ENCODE results near the gene CHSY1.

Gene CHSY1

GRCh38 chr15:101209285-101209845 lies 42.5 kb downstream of the CHSY1 start:
- DNase-seq = no peak

- DNase-seq = no peak
These were observed 44.0 kb downstream of the CHSY1 start for GRCh38 chr15:101207867-101208288.

DNA sequence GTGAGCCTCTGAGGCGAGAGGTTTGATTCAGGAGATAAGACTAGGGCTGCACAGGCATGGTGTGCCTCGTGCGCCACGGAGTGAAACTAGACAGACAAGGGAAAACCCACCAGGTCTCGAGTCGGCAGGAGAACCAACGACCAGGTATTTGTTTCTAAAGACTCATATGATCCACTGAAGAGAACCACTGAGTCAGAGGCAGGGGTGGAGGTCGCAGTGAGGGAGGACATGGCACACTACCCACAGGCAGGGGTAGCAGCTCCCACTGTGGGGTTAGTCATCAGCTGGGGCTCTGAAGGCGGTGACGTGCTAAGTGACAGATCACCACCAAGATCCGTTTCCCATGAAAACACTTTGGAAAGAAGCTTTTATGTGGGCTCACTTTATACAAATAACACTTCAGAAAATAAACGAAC lies 45.7 kb downstream of the CHSY1 start:
- DNase-seq = no peak

GRCh38 chr15:101204739-101205535 lies 46.9 kb downstream of the CHSY1 start:
- DNase-seq = no peak

GRCh38 chr15:101203607-101204189 lies 48.1 kb downstream of the CHSY1 start:
- no peak for DNase-seq

GRCh38 chr15:101203029-101203573 lies 48.7 kb downstream of the CHSY1 start:
- DNase-seq = no peak

- no peak for DNase-seq
These were observed 50.3 kb downstream of the CHSY1 start for GRCh38 chr15:101201411-101202174.

GRCh38 chr15:101200181-101200580 lies 51.7 kb downstream of the CHSY1 start:
- DNase-seq = no peak

GRCh38 chr15:101198800-101199199 lies 53.0 kb downstream of the CHSY1 start:
- DNase-seq = no peak

- DNase-seq = no peak
These were observed 53.7 kb downstream of the CHSY1 start for GRCh38 chr15:101198031-101198575.

GRCh38 chr15:101194546-101195125 lies 57.2 kb downstream of the CHSY1 start:
- no peak for DNase-seq

DNA sequence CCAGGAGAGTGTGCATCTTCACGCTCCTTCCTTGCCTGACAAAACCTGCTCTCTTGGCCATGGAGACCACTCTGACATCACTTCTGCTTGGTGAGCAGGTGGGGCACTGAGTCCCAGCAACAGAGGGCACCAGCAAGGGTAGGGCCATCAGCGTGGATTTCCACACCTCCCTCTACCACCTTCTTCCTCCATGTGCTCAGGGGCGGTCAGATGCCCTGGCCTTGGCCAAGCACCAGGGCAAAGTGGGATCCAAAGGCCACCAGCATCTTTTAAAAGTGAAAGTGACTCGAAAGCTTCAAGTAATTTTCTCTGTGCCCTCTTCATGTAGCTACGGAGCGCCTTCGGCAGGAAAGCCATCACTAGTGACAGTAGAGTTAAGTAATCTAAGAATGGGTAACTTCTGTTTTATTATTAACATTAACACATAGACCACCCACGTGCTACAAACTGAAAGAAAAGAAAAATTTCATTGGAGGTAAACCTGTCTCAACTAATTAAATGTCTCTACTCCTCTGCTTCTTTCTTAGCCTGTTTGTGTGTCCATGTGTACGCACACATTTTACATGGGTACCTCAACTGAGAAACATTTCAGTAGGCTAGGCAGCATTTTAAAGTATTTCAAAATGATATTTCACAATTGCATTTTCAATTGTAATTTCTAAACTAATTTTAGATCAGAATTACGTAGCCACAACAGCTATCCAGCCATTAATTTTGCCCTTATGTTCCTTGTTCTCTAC lies 57.9 kb downstream of the CHSY1 start:
- no peak for DNase-seq

GRCh38 chr15:101193120-101193644 lies 58.7 kb downstream of the CHSY1 start:
- no peak for DNase-seq

- DNase-seq = no peak
These were observed 59.8 kb downstream of the CHSY1 start for GRCh38 chr15:101192081-101192480.

DNA sequence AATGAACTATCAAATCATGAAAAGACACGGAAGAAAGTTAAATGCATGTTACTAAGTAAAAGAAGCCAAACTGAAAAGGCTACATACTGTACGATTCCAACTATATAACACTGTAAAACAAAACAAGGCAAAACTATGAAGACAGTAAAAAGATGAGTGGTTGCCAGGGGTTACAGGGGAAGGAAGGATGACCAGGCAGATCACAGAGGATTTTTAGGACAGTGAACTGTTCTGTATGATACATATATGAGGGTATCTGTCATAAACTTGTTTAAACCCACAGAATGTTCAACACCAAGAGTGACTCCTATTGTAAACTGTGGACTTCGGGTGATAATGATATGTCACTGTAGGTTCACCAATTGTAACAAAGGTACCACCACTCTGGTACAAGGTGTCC lies 60.6 kb downstream of the CHSY1 start:
- DNase-seq = no peak

DNA sequence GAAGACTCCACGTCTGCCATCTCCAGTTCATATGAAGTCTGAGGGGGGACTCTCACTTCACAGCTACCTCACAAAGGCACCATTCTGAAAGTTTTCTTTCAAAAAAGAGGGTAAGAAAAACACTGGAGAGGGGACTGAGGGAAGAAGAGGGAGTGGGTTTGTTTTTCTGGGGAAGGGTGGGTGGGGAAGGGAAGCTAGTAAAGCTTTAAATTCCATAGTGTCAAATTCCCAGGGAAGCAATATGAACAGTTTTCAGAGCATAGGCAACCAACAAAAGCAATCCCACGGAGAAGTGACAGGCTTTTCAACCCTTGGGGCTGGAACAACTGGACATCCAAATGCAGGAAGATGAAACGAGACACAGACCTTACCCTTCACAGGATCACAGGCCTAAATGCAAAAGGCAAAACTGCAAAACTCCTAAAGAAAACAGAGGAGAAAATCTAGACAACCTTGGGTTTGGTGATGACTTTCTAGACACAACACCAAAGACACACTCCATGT lies 61.7 kb downstream of the CHSY1 start:
- no peak for DNase-seq

DNA sequence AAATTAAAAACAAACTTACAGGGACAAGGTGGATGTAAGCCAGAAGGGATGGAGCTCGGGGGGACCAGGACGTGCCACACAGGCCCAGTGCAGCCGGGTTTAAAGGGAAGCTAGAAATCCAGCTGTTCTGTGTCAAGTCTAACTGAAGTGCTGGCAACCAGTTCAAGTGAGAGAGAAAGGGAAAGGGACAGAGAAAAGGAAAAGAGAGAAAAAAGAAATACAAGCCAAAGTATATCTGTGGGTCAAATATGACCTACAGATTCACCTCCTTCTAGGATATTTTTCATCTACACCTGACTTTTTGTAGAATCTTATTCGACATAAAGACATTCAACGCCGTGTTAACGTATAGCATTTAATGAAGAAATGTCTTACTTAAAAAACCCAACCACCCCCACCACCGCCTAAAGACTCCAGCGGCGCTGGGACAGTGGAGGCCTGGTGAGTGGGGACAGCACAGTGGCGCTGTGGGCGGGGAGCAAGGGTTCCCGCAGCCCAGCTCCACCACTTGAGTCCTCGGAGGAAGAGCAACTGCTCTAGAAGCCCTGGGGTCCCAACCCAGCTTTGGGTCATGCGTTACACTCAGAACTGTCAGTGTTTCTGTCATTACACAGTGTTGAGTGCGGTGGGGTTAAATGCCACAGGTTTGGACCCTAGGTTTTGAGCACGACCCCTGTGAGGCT lies 62.3 kb downstream of the CHSY1 start:
- no peak for DNase-seq

DNA sequence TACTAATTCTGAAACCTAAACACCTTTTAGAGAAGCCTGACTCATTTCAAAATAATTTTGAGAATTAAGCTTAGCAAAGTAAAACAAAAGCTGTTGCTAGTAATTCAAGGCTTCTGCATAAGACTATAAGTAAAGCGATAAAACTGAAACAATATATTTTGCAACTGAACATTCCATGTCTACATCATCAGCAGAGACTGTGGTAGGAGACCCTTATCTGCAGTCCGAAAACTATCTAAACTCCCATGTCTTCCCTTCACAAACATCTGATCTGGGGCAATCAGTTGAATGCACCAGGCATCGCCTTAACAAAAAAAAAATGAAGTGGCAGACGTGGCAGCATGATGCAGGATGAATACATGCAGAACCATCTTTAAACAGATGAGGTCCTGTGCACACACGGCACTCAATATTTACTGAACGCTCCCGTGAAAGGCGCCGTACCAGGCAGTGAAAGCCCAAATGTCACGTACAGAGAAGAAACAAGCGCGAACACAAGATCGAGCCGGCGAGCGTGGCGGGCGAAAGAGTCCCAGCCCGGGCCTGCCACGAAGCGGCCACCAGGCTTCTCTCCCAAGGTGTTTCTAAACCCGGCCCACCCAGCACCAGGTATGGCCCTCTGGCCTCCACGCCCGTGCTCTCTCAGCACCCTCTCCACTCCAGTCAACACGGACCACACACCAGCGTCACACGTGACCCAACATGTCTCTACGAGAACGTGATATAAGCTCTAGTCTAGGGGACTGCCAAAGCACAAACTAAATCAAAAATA lies 63.0 kb downstream of the CHSY1 start:
- no peak for DNase-seq

DNA sequence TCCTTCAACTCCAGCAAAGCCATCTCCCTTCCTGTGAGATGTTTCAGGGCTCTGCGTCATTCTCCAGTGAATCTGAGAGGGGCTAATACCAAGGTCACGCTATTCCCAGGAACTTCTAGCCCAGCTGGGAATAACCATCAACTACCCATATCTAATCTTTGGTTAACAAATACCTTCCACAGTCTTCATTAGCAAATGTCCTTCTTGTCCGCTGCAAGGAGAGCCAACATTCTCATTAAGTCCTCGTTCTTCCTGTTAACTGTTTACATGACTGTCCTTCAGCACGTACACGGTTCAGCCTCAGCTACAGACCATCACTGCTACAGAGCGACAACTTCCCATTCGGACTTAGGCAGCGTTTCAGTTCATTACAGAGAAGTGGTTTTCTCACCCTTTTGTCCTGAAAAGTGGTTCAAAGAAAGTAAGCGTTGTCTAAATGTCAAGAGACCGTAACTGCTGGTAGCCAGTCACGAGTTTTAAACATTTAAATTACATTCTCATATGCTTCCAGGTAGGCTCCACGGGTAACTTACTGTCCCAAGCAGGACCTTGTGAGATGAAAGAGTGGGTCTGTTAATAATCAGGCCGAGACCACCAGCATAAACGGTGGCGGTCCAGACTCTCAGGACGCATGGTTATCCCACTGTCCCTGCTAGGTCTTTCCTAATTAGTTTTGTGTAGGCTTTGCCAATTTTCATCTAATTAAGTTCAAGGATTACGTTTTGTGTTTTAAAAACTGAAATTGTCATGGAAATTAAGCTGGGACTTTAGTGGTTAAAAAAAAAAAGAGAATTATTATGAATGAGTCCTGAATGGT lies 63.8 kb downstream of the CHSY1 start:
- no peak for DNase-seq

Data from NCI-H2081 (cell line).